Esophagus squamous epithelium (tissue), 4 donors: ENCODE measurements around the gene ASB11.

ENCODE experiments used
- CTCF ChIP-seq, 6 experiments: fragments of 450-650 bp in 4 of 6; fragments of 200-600 bp in 2 of 6; sonication (generic) in 2 of 6; IDR thresholded peaks; one replicate each; pipeline ENCODE4 v1.5.1; 2016 to 2019; ENCODE audit warnings: antibody characterized with exemption in 6 of 6, mild to moderate bottlenecking in 4 of 6, moderate library complexity in 4 of 6
- POLR2A ChIP-seq, 4 donors: fragments of 450-650 bp; IDR thresholded peaks; one replicate each; pipeline ENCODE4 v1.6.1; 2017; ENCODE audit warnings: antibody characterized with exemption in 4 of 4, mild to moderate bottlenecking in 4 of 4, moderate library complexity in 3 of 4

- TF ChIP-seq POLR2A (IDR thresholded peaks at IDR 0.05) (no peak), CTCF (IDR thresholded peaks at IDR 0.05) (no peak)
Observed at GRCh38 chrX:15322072-15322471, 6.6 kb upstream of the ASB11 start.
